ENCODE data around the gene CDCA4. TPM values are rescaled to one million over a fixed set of nuclear protein-coding genes. Genes with fewer than 3 reads are reported as not detected.
"Not testable (repeated sequence)": the region's sequence is repeated elsewhere in the genome, so short reads cannot be mapped to it uniquely, and the experiment has no call there.

Gene CDCA4
- polyA plus RNA-seq, 1 of the 3 experiments (the other 2 are of a cell fraction) = 26.8 TPM

DNA sequence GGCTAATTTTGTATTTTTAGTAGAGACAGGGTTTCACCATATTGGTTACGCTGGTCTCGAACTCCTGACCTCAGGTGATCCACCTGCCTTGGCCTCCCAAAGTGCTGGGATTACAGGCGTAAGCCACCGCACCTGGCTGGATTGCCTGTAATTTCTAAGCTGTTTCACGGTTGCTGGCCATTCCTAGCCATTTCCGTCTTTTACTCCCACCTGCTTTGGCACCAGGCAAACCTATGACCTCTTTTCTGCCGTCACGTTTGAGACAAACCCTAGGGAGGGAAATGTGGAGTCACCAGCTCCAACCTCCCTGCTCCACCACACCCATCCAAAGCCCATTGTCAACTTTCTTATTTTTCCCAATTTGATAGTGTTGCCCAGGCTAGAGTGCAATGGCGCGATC, 43.1 kb upstream of the CDCA4 start:
- POLR2A ChIA-PET = no interaction called here

DNA sequence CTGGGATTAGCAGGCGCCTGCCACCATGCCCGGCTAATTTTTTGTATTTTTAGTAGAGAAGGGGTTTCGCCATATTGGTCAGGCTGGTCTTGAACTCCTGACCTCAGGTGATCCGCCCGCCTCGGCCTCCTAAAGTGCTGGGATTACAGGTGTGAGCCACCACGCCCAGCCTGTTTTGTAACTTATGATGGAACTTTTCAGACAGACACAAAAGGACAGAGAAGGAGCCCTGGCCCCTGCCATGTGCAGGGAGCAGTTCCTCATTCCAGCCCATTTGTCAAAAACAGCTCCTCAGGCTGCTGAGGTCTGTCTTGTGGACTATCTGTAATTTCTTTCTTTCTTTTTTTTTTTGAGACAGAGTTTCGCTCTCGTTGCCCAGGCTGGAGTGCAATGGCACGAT, 42.6 kb upstream of the CDCA4 start:
- H3K9ac ChIP-seq; H4K20me1 ChIP-seq (ENCODE audit: insufficient read depth); H3K9me2 ChIP-seq; H2AFZ ChIP-seq (ENCODE audit: low read depth); H3K4me3 ChIP-seq (ENCODE audit: low read depth in 2 of 2, low read length in 1 of 2); H3K27ac ChIP-seq (ENCODE audit: low read depth in 2 of 2, low read length in 1 of 2); H3K4me1 ChIP-seq (ENCODE audit: control insufficient read depth in 1 of 2, insufficient read depth in 2 of 2, low read depth in 1 of 2, low read length in 1 of 2); POLR2A ChIA-PET; H3K27me3 ChIP-seq (ENCODE audit: insufficient read depth); H3K79me2 ChIP-seq (ENCODE audit: insufficient read depth); DNase-seq; H3K36me3 ChIP-seq (replicated peaks in 1 of 2; ENCODE audit: control insufficient read depth in 1 of 2, insufficient read depth in 2 of 2, low read length in 1 of 2); H3K9me3 ChIP-seq; H3F3A ChIP-seq (replicated peaks; ENCODE audit: insufficient read depth); H3K4me2 ChIP-seq: not testable (repeated sequence)
- WGBS (ENCODE audit: low lambda C conversion rate) = 90% methylated on average over 8 of the region's 10 CpGs
- CTCF ChIA-PET = interaction anchor here (2.6 to 4.3 kb wide), 2 partner anchors 18 to 27 kb away, joined by 12 to 25 read pairs; no protein-coding TSS in a partner anchor

More for the DNA sequence above, 43.1 kb upstream of the CDCA4 start:
- Histone ChIP-seq H3K4me2 (no peak overlapping the region), H3K9me3 (no peaks in the 10 kb centered on the region), H3K79me2 (ENCODE audit: insufficient read depth) (no peaks in the 10 kb centered on the region), H3K27ac (ENCODE audit: low read depth in 2 of 2, low read length in 1 of 2) (no peak overlapping the region), H3K36me3 (replicated peaks in 1 of 2; ENCODE audit: control insufficient read depth in 1 of 2, insufficient read depth in 2 of 2, low read length in 1 of 2) (no peaks in the 10 kb centered on the region), H2AFZ (ENCODE audit: low read depth) (no peak overlapping the region), H3F3A (replicated peaks; ENCODE audit: insufficient read depth) (no peaks in the 10 kb centered on the region), H3K4me3 (ENCODE audit: low read depth in 2 of 2, low read length in 1 of 2) (no peak overlapping the region), H4K20me1 (ENCODE audit: insufficient read depth) (no peaks in the 10 kb centered on the region), H3K27me3 (ENCODE audit: insufficient read depth) (no peaks in the 10 kb centered on the region), H3K9ac (no peak overlapping the region), H3K9me2 (no peaks in the 10 kb centered on the region), H3K4me1 (ENCODE audit: control insufficient read depth in 1 of 2, insufficient read depth in 2 of 2, low read depth in 1 of 2, low read length in 1 of 2) (no peaks in the 10 kb centered on the region; a peak in 1 of 4 replicates)
- TF ChIP-seq ELF1 (IDR thresholded peaks at IDR 0.05) (no peak), NRF1 (IDR thresholded peaks at IDR 0.05; ENCODE audit: low read depth, low read length) (no peak), EP300 (IDR thresholded peaks at IDR 0.05; ENCODE audit: borderline replicate concordance in 1 of 2, low read depth in 1 of 2, low read length in 1 of 2) (no peak), FOSL2 (IDR thresholded peaks at IDR 0.05; ENCODE audit: borderline replicate concordance, low read depth) (no peak), FOXM1 (IDR thresholded peaks at IDR 0.05; ENCODE audit: low read depth) (no peak), RCOR1 (IDR thresholded peaks at IDR 0.05; ENCODE audit: low read length) (no peak), TCF12 (IDR thresholded peaks at IDR 0.05) (no peak)
- TF ChIP-seq, protein P1, sequence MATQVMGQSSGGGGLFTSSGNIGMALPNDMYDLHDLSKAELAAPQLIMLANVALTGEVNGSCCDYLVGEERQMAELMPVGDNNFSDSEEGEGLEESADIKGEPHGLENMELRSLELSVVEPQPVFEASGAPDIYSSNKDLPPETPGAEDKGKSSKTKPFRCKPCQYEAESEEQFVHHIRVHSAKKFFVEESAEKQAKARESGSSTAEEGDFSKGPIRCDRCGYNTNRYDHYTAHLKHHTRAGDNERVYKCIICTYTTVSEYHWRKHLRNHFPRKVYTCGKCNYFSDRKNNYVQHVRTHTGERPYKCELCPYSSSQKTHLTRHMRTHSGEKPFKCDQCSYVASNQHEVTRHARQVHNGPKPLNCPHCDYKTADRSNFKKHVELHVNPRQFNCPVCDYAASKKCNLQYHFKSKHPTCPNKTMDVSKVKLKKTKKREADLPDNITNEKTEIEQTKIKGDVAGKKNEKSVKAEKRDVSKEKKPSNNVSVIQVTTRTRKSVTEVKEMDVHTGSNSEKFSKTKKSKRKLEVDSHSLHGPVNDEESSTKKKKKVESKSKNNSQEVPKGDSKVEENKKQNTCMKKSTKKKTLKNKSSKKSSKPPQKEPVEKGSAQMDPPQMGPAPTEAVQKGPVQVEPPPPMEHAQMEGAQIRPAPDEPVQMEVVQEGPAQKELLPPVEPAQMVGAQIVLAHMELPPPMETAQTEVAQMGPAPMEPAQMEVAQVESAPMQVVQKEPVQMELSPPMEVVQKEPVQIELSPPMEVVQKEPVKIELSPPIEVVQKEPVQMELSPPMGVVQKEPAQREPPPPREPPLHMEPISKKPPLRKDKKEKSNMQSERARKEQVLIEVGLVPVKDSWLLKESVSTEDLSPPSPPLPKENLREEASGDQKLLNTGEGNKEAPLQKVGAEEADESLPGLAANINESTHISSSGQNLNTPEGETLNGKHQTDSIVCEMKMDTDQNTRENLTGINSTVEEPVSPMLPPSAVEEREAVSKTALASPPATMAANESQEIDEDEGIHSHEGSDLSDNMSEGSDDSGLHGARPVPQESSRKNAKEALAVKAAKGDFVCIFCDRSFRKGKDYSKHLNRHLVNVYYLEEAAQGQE (IDR thresholded peaks at IDR 0.05; ENCODE audit: low read depth, low read length) = no peak
- DNase-seq = no peak
- CTCF ChIA-PET = interaction anchor here (2.6 to 4.3 kb wide), 2 partner anchors 18 to 26 kb away, joined by 12 to 25 read pairs; no protein-coding TSS in a partner anchor
- WGBS (ENCODE audit: low lambda C conversion rate) = 94% methylated on average over 10 of the region's 10 CpGs

DNA sequence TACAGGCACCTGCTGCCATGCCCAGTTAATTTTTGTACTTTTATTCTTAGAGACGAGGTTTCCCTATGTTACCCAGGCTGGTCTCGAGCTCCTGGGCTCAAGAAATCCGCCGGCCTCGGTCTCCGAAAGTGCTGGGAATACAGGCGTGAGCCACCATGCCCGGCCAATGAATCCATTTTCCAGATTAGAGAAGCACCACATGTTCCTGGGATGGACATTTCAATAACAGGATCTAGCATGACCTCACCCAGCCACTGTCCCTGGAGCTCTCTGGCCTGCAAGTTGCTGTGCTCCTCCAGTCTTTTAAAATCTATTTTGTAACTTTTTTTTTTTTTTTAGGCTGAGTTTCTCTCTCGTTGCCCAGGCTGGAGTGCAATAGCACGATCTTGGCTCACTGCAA, 42.2 kb upstream of the CDCA4 start:
- POLR2A ChIA-PET = no interaction called here
- no peaks in the 10 kb centered on the region for H3F3A ChIP-seq (replicated peaks; ENCODE audit: insufficient read depth)
- H4K20me1 ChIP-seq (ENCODE audit: insufficient read depth) = no peaks in the 10 kb centered on the region
- no peaks in the 10 kb centered on the region for H3K9me3 ChIP-seq
- H2AFZ ChIP-seq (ENCODE audit: low read depth) = no peak overlapping the region
- H3K36me3 ChIP-seq (replicated peaks in 1 of 2; ENCODE audit: control insufficient read depth in 1 of 2, insufficient read depth in 2 of 2, low read length in 1 of 2) = no peaks in the 10 kb centered on the region
- 67% methylated on average over 10 of the region's 10 CpGs for WGBS (ENCODE audit: low lambda C conversion rate)
- DNase-seq = no peak
- H3K27me3 ChIP-seq (ENCODE audit: insufficient read depth) = no peaks in the 10 kb centered on the region
- no peaks in the 10 kb centered on the region for H3K79me2 ChIP-seq (ENCODE audit: insufficient read depth)
- CTCF ChIA-PET = interaction anchor here (2.6 kb wide), 1 partner anchor 27 kb away, joined by 12 read pairs; no protein-coding TSS in a partner anchor
- H3K4me3 ChIP-seq (ENCODE audit: low read depth in 2 of 2, low read length in 1 of 2) = no peak overlapping the region
- H3K9me2 ChIP-seq = no peaks in the 10 kb centered on the region
- H3K4me1 ChIP-seq (ENCODE audit: control insufficient read depth in 1 of 2, insufficient read depth in 2 of 2, low read depth in 1 of 2, low read length in 1 of 2) = no peaks in the 10 kb centered on the region; a peak in 1 of 4 replicates
- no peak overlapping the region for H3K9ac ChIP-seq
- no peak overlapping the region for H3K4me2 ChIP-seq
- H3K27ac ChIP-seq (ENCODE audit: low read depth in 2 of 2, low read length in 1 of 2) = no peak overlapping the region
- TF ChIP-seq, protein P2, sequence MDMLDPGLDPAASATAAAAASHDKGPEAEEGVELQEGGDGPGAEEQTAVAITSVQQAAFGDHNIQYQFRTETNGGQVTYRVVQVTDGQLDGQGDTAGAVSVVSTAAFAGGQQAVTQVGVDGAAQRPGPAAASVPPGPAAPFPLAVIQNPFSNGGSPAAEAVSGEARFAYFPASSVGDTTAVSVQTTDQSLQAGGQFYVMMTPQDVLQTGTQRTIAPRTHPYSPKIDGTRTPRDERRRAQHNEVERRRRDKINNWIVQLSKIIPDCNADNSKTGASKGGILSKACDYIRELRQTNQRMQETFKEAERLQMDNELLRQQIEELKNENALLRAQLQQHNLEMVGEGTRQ (IDR thresholded peaks at IDR 0.05; ENCODE audit: borderline replicate concordance, low read depth, low read length) = no peak
- TF ChIP-seq, protein P3, sequence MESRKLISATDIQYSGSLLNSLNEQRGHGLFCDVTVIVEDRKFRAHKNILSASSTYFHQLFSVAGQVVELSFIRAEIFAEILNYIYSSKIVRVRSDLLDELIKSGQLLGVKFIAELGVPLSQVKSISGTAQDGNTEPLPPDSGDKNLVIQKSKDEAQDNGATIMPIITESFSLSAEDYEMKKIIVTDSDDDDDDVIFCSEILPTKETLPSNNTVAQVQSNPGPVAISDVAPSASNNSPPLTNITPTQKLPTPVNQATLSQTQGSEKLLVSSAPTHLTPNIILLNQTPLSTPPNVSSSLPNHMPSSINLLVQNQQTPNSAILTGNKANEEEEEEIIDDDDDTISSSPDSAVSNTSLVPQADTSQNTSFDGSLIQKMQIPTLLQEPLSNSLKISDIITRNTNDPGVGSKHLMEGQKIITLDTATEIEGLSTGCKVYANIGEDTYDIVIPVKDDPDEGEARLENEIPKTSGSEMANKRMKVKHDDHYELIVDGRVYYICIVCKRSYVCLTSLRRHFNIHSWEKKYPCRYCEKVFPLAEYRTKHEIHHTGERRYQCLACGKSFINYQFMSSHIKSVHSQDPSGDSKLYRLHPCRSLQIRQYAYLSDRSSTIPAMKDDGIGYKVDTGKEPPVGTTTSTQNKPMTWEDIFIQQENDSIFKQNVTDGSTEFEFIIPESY (IDR thresholded peaks at IDR 0.05; ENCODE audit: borderline replicate concordance, low read depth) = no peak
- TF ChIP-seq TAF1 (IDR thresholded peaks at IDR 0.05; ENCODE audit: borderline replicate concordance, low read depth, low read length) = no peak
- no peak for TF ChIP-seq RCOR1 (IDR thresholded peaks at IDR 0.05; ENCODE audit: low read length)
- TF ChIP-seq, protein P4, sequence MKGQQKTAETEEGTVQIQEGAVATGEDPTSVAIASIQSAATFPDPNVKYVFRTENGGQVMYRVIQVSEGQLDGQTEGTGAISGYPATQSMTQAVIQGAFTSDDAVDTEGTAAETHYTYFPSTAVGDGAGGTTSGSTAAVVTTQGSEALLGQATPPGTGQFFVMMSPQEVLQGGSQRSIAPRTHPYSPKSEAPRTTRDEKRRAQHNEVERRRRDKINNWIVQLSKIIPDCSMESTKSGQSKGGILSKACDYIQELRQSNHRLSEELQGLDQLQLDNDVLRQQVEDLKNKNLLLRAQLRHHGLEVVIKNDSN (IDR thresholded peaks at IDR 0.05; ENCODE audit: borderline replicate concordance, low read depth) = no peak
- no peak for TF ChIP-seq TCF12 (IDR thresholded peaks at IDR 0.05)
- no peak for TF ChIP-seq EZH2phosphoT487 (IDR thresholded peaks at IDR 0.05; ENCODE audit: borderline replicate concordance, low read depth)
- no peak for TF ChIP-seq GATA2 (CRISPR knock-in tag; IDR thresholded peaks at IDR 0.05)
- TF ChIP-seq RXRA (IDR thresholded peaks at IDR 0.05; ENCODE audit: borderline replicate concordance, low read depth) = no peak
